GM12878 (cell line): Measurements from ENCODE around the gene TANC1. TPM values are rescaled to one million over a fixed set of nuclear protein-coding genes. Genes with fewer than 3 reads are reported as not detected.

Source experiments
- ATAC-seq: fragments of 200-7000 bp; cut with Tn5 transposase; 3 replicates; pipeline ENCODE4 v1.9.1; 2020; ENCODE audit warnings: mild to moderate bottlenecking, moderate library complexity
- BruUV-seq: library from RNA; stranded (reverse); fragments of 400-500 nt; replicated peaks from 2 replicates; lab custom pipeline; 2021; lab: Mats Ljungman, UMichigan
- CTCF ChIA-PET: fragments of 300-600 bp; sonication (Branson Sonifier 250); formaldehyde crosslinking; extraction: SDS; loops from one replicate; lab custom pipeline; 2021; ENCODE audit warnings: inconsistent platforms; lab: Yijun Ruan, JAX
- POLR2A ChIA-PET: fragments of 350-600 bp; formaldehyde crosslinking; extraction: SDS; loops from one replicate; lab custom pipeline; 2021; ENCODE audit warnings: inconsistent platforms; lab: Charles Lee
- RAD21 ChIA-PET: fragments of 300-600 bp; sonication (Branson Sonifier 250); formaldehyde crosslinking; loops from one replicate; lab custom pipeline; 2023; ENCODE audit warnings: antibody characterized with exemption; ENCODE audit not compliant: unreplicated experiment; lab: Charles Lee
- SMC1A ChIA-PET: fragments of 300-600 bp; sonication (Branson Sonifier 250); formaldehyde crosslinking; loops from one replicate; lab custom pipeline; 2023; ENCODE audit not compliant: unreplicated experiment, uncharacterized antibody; lab: Charles Lee
- DNase-seq: peaks from one replicate; pipeline ENCODE4 v3.0.0-alpha.2; 2011; ENCODE audit warnings: low read depth, low spot score
- FAIRE-seq: peaks from 3 replicates; lab custom pipeline; 2011; peaks lifted over from hg19 to GRCh38; lab: Jason Lieb, UNC
- H2AFZ ChIP-seq: 2 replicates; pipeline ENCODE4 v1.6.0; 2011; ENCODE audit warnings: low read depth, low read length, control low read depth; ENCODE audit not compliant: control insufficient read depth
- H3K27ac ChIP-seq: 2 replicates; pipeline ENCODE4 v1.5.1; 2011; ENCODE audit warnings: control low read depth; ENCODE audit not compliant: control insufficient read depth, insufficient read depth
- H3K27me3 ChIP-seq, 2 experiments: replicated peaks in 1 of 2; 2 replicates each; pipeline versions ENCODE4 v1.6.0 to v1.6.1; 2011; ENCODE audit warnings: low read length in 1 of 2; ENCODE audit not compliant: control insufficient read depth in 2 of 2, insufficient read depth in 2 of 2
- H3K36me3 ChIP-seq, 2 experiments: 2 replicates each; pipeline ENCODE4 v1.5.1; 2011; ENCODE audit warnings: low read length in 1 of 2; ENCODE audit not compliant: control insufficient read depth in 2 of 2, insufficient read depth in 2 of 2
- H3K4me1 ChIP-seq: 2 replicates; pipeline ENCODE4 v1.6.1; 2011; ENCODE audit warnings: mild to moderate bottlenecking, low read length, moderate library complexity, mixed read lengths; ENCODE audit not compliant: control insufficient read depth, insufficient read depth
- H3K4me2 ChIP-seq: 2 replicates; pipeline ENCODE4 v1.6.0; 2011; ENCODE audit warnings: control low read depth; ENCODE audit not compliant: control insufficient read depth, insufficient read depth
- H3K4me3 ChIP-seq: fragments of 200-600 bp; sonication (generic); 2 replicates; pipeline ENCODE4 v1.5.1; 2016
- H3K79me2 ChIP-seq: 2 replicates; pipeline ENCODE4 v1.6.0; 2011; ENCODE audit warnings: low read length; ENCODE audit not compliant: control insufficient read depth, insufficient read depth
- H3K9ac ChIP-seq: 2 replicates; pipeline ENCODE4 v1.8.0; 2011; ENCODE audit warnings: low read length, control low read depth, mixed read lengths; ENCODE audit not compliant: control insufficient read depth, insufficient read depth
- H3K9me3 ChIP-seq: replicated peaks from 3 replicates; pipeline ENCODE4 v1.5.1; 2011; ENCODE audit warnings: mild to moderate bottlenecking, low read length; ENCODE audit not compliant: control insufficient read depth, insufficient read depth
- H4K20me1 ChIP-seq: 2 replicates; pipeline ENCODE4 v1.6.0; 2011; ENCODE audit not compliant: control insufficient read depth, insufficient read depth
- ASH2L ChIP-seq: fragments of 300-600, 200-600 bp; sonication (generic); IDR thresholded peaks from 2 replicates; pipeline ENCODE4 v1.6.1; 2017; ENCODE audit warnings: low read depth, mild to moderate bottlenecking, borderline replicate concordance
- HCFC1 ChIP-seq: fragments of 150-350 bp; IDR thresholded peaks from 2 replicates; pipeline ENCODE4 v1.6.1; 2014; ENCODE audit warnings: low read length
- KDM1A ChIP-seq: fragments of 200-600 bp; sonication (generic); IDR thresholded peaks from 2 replicates; pipeline ENCODE4 v1.6.1; 2016; ENCODE audit warnings: borderline replicate concordance
- MAX ChIP-seq: IDR thresholded peaks from 2 replicates; pipeline ENCODE4 v1.6.1; 2012; ENCODE audit warnings: low read depth, low read length, improper control_type of control experiment
- RAD51 ChIP-seq: fragments of 450-650 bp; IDR thresholded peaks from 2 replicates; pipeline ENCODE4 v1.6.1; 2016; ENCODE audit warnings: moderate library complexity, mild to moderate bottlenecking, inconsistent platforms
- RB1 ChIP-seq: fragments of 450-650 bp; formaldehyde crosslinking; IDR thresholded peaks from 2 replicates; pipeline ENCODE4 v1.6.1; 2017; ENCODE audit warnings: mild to moderate bottlenecking, borderline replicate concordance
- RBBP5 ChIP-seq: fragments of 200-600 bp; sonication (generic); conservative IDR thresholded peaks from 2 replicates; pipeline ENCODE4 v1.6.1; 2016
- SMARCA5 ChIP-seq: fragments of 450-650 bp; IDR thresholded peaks from 2 replicates; pipeline ENCODE4 v1.6.1; 2017; ENCODE audit warnings: mild to moderate bottlenecking
- TCF7 ChIP-seq: IDR thresholded peaks from 2 replicates; pipeline ENCODE4 v1.6.1; 2014; ENCODE audit warnings: antibody characterized with exemption, borderline replicate concordance
- ZNF207 ChIP-seq: fragments of 450-650 bp; IDR thresholded peaks from 2 replicates; pipeline ENCODE4 v1.6.1; 2014; ENCODE audit warnings: antibody characterized with exemption, mild to moderate bottlenecking, borderline replicate concordance
- ZNF622 ChIP-seq: fragments of 450-650 bp; IDR thresholded peaks from 2 replicates; pipeline ENCODE4 v1.6.1; 2017; ENCODE audit warnings: mild to moderate bottlenecking, inconsistent platforms
- ZSCAN29 ChIP-seq: fragments of 450-650 bp; IDR thresholded peaks from 2 replicates; pipeline ENCODE4 v1.6.1; 2017; ENCODE audit warnings: mild to moderate bottlenecking, moderate library complexity
- WGBS: methylation state at CpG from one replicate; pipeline ENCODE4 v1.1.6; 2016; ENCODE audit warnings: low lambda C conversion rate; ENCODE audit not compliant: insufficient replicate concordance, insufficient coverage; ENCODE audit errors: missing lambda C conversion rate; 5-methylcytosine and 5-hydroxymethylcytosine counted together
- in situ Hi-C: fragments of 300-500 bp; cut with MboI; formaldehyde crosslinking; loops from 9 replicates; pipeline ENCODE4 v1.14.3; 2018; ENCODE audit warnings: mixed read lengths
- intact Hi-C: fragments of 100-400 bp; cut with micrococcal nuclease; formaldehyde crosslinking; loops from one replicate; pipeline ENCODE4 v1.14.2; 2022; ENCODE audit not compliant: unreplicated experiment
- polyA plus RNA-seq, 11 experiments: library from polyadenylated mRNA; depleted of rRNA in 4 of 11; unstranded in 6 of 11; stranded (reverse) in 5 of 11; fragments of >200 nt; fragmentation: Nextera tagmentation in 4 of 11; fragmentation: Illumina TruSeq in 1 of 11; extraction: Ambion mirVana in 4 of 11; extraction: Trizol in 1 of 11; gene quantifications; 1 replicate in 1 of 11; 2 replicates in 10 of 11; pipeline versions ENCODE4 v1.2.1 to v1.2.3, GENCODE V29; 2011 to 2016; ENCODE audit warnings: inconsistent platforms in 2 of 11, missing spikeins in 2 of 11, low read depth in 1 of 11
- total RNA-seq, 4 experiments: library from RNA; depleted of rRNA in 3 of 4; stranded (reverse); fragments of >200 nt in 3 of 4; fragmentation: Illumina TruSeq in 1 of 4; extraction: Trizol in 1 of 4; gene quantifications; 2 replicates each; pipeline versions ENCODE4 v1.2.1 to v1.2.3, GENCODE V29; 2013 to 2021

Gene TANC1
- total and polyA plus RNA-seq, 10 of the 15 experiments (the other 5 are each of a cell fraction or from before 2014, with no cell fraction given), result 0.05 to 5.0 (median 0.34) TPM

- RAD21 ChIA-PET, result no interaction called here
- Histone ChIP-seq H3K27ac (no peak overlapping the region), H3K36me3 (no peaks in the 10 kb centered on the region), H3K27me3 (no peaks in the 10 kb centered on the region), H2AFZ (no peak overlapping the region), H3K9ac (no peak overlapping the region), H3K4me2 (no peak overlapping the region), H3K4me3 (no peak overlapping the region), H4K20me1 (no peaks in the 10 kb centered on the region), H3K4me1 (no peaks in the 10 kb centered on the region), H3K9me3 (no peaks in the 10 kb centered on the region), H3K79me2 (no peaks in the 10 kb centered on the region)
- in situ Hi-C loops, result no loop called here
- intact Hi-C loops, result no loop called here
- DNase-seq (no peak), FAIRE-seq (no peak), ATAC-seq (no peak)
- SMC1A ChIA-PET, result no interaction called here
- TF ChIP-seq RB1, result no peak
- TF ChIP-seq ZNF207, result no peak
- no peak for TF ChIP-seq KDM1A
- TF ChIP-seq RAD51, result no peak
- TF ChIP-seq TCF7, result no peak
- TF ChIP-seq SMARCA5, result no peak
- TF ChIP-seq MAX, result no peak
- TF ChIP-seq ZSCAN29, result no peak
- no peak for TF ChIP-seq ASH2L
- TF ChIP-seq ZNF622, result no peak
- no peak for TF ChIP-seq RBBP5
- TF ChIP-seq HCFC1, result no peak
- CTCF ChIA-PET, result no interaction called here
- no TSS peak for BruUV-seq
- WGBS, result 52% methylated on average over 3 of the region's 3 CpGs
- POLR2A ChIA-PET, result interaction anchor here (0.6 kb wide), 2 partner anchors 11 to 374 kb away, joined by 3 to 4 read pairs; no protein-coding TSS in a partner anchor
Observed at GRCh38 chr2:159053161-159054031, 85.0 kb downstream of the TANC1 start.
